ENCODE results near the gene SLCO2A1.

SLCO2A1 gene

DNA sequence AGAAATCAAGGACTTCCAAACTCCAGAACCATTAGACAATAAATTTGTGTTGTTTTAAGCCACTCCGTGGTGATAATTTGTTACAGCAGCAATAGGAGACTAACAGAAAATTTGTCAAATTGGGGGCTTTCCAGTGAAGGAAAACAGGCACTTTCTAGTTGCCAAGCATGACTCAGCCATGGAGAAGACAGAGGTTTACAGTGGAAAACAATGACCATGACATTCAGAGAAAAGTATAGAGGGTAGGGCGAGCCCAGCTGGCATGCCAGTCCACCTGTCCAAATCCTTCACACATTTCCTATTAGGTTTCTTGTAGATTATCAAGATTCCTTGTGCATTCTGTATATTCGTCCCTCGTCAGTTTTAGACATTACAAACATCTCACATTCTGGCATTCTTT lies 24.9 kb downstream of the SLCO2A1 start:
- DNase-seq (ENCODE audit: low read depth), result no peak
- TF ChIP-seq, protein P1, sequence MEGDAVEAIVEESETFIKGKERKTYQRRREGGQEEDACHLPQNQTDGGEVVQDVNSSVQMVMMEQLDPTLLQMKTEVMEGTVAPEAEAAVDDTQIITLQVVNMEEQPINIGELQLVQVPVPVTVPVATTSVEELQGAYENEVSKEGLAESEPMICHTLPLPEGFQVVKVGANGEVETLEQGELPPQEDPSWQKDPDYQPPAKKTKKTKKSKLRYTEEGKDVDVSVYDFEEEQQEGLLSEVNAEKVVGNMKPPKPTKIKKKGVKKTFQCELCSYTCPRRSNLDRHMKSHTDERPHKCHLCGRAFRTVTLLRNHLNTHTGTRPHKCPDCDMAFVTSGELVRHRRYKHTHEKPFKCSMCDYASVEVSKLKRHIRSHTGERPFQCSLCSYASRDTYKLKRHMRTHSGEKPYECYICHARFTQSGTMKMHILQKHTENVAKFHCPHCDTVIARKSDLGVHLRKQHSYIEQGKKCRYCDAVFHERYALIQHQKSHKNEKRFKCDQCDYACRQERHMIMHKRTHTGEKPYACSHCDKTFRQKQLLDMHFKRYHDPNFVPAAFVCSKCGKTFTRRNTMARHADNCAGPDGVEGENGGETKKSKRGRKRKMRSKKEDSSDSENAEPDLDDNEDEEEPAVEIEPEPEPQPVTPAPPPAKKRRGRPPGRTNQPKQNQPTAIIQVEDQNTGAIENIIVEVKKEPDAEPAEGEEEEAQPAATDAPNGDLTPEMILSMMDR (IDR thresholded peaks at IDR 0.05; ENCODE audit: control insufficient read depth, insufficient read depth, low read depth, low read length, missing control alignments), result no peak
- no peak overlapping the region for H3K4me3 ChIP-seq (ENCODE audit: control insufficient read depth, low read depth, low read length)

DNA sequence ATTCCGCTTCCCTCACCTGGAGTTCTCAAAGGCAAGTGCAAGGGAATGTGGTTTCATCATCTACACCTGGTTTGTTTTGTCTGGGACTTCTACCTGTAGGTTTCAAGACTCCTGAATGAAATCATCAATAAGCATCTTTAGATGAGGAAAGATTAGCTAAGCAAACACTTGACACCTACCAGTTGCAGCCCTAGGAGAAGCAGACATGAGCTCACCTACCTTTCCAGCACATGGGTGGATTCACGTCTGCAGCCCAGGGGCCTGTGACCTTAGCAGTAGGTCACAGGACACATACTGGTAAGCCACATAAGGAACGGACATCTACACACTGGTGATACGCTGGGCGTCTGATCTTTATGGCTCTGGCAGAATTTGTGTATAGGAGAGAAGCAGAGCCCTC lies 26.7 kb downstream of the SLCO2A1 start:
- H3K4me3 ChIP-seq (ENCODE audit: control insufficient read depth, low read depth, low read length), result no peak overlapping the region
- DNase-seq (ENCODE audit: low read depth), result no peak
- TF ChIP-seq, protein P1 (IDR thresholded peaks at IDR 0.05; ENCODE audit: control insufficient read depth, insufficient read depth, low read depth, low read length, missing control alignments), result no peak

DNA sequence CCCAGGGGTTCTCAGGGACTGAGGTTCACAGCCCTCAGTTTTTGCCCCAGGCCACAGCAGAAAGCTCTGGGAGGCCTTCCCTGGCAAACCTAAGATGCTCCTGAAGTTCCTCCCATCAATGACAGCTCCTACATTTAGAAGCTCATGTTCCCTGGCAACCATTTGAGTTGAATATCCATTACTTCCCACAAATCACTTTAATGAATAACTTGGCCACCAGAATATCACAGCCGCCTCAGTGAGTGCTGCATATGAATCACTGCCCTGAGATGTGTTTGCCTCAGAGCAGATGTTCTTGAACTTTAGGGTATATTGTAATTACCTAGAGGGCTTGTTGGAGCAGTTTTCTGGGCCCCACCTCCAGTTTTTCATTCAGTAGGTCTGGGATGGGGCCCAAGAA lies 27.4 kb downstream of the SLCO2A1 start:
- peak; percentile 42 for DNase-seq (ENCODE audit: low read depth)
- TF ChIP-seq, protein P1 (IDR thresholded peaks at IDR 0.05; ENCODE audit: control insufficient read depth, insufficient read depth, low read depth, low read length, missing control alignments), result no peak
- H3K4me3 ChIP-seq (ENCODE audit: control insufficient read depth, low read depth, low read length), result no peak overlapping the region

DNA sequence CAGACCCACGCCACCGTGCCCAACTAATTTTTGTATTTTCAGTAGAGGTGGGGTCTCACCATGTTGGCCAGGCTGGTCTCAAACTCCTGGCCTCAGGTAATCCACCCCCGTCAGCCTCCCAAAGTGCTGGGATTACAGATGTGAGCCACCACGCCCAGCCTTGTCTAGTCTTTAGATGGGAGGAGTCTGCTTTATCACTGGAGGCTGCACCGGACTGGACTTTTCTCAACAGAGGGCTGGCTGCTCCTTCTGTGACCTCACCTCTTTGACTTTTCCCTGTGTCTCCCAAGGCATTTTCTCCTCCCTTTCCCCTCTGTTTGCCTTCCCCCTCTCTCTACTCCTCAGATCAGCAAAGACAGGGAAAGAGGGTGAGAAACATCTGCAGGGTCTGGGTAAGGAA lies 28.5 kb downstream of the SLCO2A1 start:
- DNase-seq (ENCODE audit: low read depth), result no peak
- TF ChIP-seq, protein P1 (IDR thresholded peaks at IDR 0.05; ENCODE audit: control insufficient read depth, insufficient read depth, low read depth, low read length, missing control alignments), result no peak
- no peak overlapping the region for H3K4me3 ChIP-seq (ENCODE audit: control insufficient read depth, low read depth, low read length)

DNA sequence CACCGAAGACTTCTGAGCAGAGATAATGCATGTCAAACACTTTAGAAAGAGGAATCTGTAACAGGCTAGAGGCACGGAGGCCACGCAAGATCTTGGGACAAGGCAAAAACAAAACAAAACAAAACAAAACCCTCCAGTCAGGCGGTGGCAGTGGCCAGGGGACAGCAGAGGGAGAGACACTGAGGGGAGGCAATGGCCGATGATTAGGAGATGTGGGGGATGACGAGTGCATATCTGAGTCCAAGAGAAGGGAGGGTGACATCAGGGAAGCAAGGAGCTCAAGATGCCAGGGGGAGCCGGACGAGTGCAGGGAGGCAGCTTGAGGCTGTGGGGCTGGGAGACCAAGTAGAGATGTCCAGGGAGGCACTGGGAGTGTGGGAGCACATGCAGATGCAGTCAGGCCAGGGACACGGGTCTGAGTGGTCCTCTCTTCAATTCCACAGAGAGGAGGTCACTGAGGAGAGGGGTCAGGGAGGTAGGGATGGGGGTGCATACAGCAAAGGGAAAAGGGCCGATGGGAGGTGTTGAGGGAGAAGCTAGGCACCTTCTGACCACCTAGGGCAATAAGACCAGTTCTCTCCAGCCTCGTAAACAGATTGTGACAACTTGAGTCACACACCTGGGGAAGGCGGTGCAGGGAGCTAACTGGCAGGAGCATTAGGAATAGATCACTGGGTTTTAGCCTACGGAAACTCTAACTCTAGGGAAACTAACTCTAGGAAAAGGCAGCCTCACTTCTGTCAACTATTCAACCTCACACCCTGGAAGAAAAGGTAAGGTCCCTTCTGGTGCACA lies 29.6 kb downstream of the SLCO2A1 start:
- no peak overlapping the region for H3K4me3 ChIP-seq (ENCODE audit: control insufficient read depth, low read depth, low read length)
- no peak for DNase-seq (ENCODE audit: low read depth)
- TF ChIP-seq, protein P1 (IDR thresholded peaks at IDR 0.05; ENCODE audit: control insufficient read depth, insufficient read depth, low read depth, low read length, missing control alignments), result no peak

DNA sequence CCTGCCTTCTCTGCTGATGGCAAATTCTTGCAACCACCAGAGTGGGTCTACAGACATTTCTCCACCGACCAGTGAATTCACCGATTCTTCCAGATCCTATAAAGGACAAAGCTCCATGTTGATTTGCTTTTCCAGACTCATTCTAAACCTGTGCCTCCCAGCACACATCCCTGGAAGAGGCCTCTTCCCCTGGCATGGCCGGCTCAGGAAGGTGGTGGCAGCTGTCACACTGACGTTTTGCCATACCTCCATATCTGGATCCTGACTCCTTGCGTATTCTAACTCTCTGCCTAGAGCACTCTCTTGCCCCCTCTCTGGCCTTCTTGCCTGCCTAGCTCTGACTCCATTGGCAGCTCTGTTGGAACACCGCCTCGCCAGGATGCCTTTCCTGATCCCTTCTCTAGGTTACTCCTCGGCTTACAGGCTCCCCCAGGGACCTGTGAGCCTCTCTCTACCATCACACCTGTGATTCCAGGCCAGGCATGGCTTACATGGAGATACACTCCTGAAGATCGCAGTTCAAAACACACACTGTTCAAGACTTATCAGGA lies 31.0 kb downstream of the SLCO2A1 start:
- DNase-seq (ENCODE audit: low read depth), result no peak
- TF ChIP-seq, protein P1 (IDR thresholded peaks at IDR 0.05; ENCODE audit: control insufficient read depth, insufficient read depth, low read depth, low read length, missing control alignments), result no peak
- H3K4me3 ChIP-seq (ENCODE audit: control insufficient read depth, low read depth, low read length), result no peak overlapping the region

Data from AG09309 (cell line).